ENCODE measurements around the gene PLEKHG5. TPM values are rescaled to one million over a fixed set of nuclear protein-coding genes. Genes with fewer than 3 reads are reported as not detected.

Gene PLEKHG5
- total RNA-seq, 1 donor = 11.2 TPM

- H3K4me3 ChIP-seq (ENCODE audit: low read depth, low read length) = no peak overlapping the region
- DNase-seq (ENCODE audit: low read depth) = no peak
- TF ChIP-seq, protein P1, sequence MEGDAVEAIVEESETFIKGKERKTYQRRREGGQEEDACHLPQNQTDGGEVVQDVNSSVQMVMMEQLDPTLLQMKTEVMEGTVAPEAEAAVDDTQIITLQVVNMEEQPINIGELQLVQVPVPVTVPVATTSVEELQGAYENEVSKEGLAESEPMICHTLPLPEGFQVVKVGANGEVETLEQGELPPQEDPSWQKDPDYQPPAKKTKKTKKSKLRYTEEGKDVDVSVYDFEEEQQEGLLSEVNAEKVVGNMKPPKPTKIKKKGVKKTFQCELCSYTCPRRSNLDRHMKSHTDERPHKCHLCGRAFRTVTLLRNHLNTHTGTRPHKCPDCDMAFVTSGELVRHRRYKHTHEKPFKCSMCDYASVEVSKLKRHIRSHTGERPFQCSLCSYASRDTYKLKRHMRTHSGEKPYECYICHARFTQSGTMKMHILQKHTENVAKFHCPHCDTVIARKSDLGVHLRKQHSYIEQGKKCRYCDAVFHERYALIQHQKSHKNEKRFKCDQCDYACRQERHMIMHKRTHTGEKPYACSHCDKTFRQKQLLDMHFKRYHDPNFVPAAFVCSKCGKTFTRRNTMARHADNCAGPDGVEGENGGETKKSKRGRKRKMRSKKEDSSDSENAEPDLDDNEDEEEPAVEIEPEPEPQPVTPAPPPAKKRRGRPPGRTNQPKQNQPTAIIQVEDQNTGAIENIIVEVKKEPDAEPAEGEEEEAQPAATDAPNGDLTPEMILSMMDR (IDR thresholded peaks at IDR 0.05; ENCODE audit: insufficient read depth, low read depth, low read length) = no peak
Measured at GRCh38 chr1:6473974-6474814, 17.3 kb downstream of the PLEKHG5 start.

- DNase-seq (ENCODE audit: low read depth) = no peak
- TF ChIP-seq, protein P1 (IDR thresholded peaks at IDR 0.05; ENCODE audit: insufficient read depth, low read depth, low read length) = no peak
Measured at GRCh38 chr1:6473156-6473555, 18.3 kb downstream of the PLEKHG5 start.

DNA sequence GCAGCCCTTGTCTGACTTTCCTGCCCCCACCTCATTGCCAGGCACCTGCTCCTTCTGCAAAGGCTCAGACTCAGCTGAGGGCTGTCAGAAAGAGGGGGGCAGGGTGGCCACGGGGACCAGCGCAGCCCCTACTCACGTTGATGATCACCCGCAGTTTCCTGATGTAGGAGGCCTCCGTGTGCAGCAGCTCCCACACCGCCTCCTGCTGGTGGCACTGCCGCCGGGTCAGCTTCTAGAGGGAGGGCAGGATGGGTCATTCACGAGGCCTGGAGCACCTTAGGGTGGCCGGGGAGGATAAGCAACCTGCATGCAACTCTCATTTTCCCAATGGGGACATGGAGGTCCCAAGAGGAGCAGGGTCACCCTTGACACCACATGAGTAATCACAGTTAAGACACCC is 19.1 kb downstream of the PLEKHG5 start:
- H3K4me3 ChIP-seq (ENCODE audit: low read depth, low read length) = no peak overlapping the region
- DNase-seq (ENCODE audit: low read depth) = no peak
- TF ChIP-seq, protein P1 (IDR thresholded peaks at IDR 0.05; ENCODE audit: insufficient read depth, low read depth, low read length) = no peak

More at GRCh38 chr1:6473156-6473555, 18.3 kb downstream of the PLEKHG5 start:
- H3K4me3 ChIP-seq (ENCODE audit: low read depth, low read length) = no peak overlapping the region

- no peak for DNase-seq (ENCODE audit: low read depth)
- H3K4me3 ChIP-seq (ENCODE audit: low read depth, low read length) = no peak overlapping the region
- TF ChIP-seq, protein P1 (IDR thresholded peaks at IDR 0.05; ENCODE audit: insufficient read depth, low read depth, low read length) = no peak
Measured at GRCh38 chr1:6471970-6472368, 19.5 kb downstream of the PLEKHG5 start.

- H3K4me3 ChIP-seq (ENCODE audit: low read depth, low read length) = no peak overlapping the region
- no peak for DNase-seq (ENCODE audit: low read depth)
- TF ChIP-seq, protein P1 (IDR thresholded peaks at IDR 0.05; ENCODE audit: insufficient read depth, low read depth, low read length) = no peak
Measured at GRCh38 chr1:6471086-6471969, 20.1 kb downstream of the PLEKHG5 start.

- DNase-seq (ENCODE audit: low read depth) = no peak
- TF ChIP-seq, protein P1 (IDR thresholded peaks at IDR 0.05; ENCODE audit: insufficient read depth, low read depth, low read length) = no peak
- H3K4me3 ChIP-seq (ENCODE audit: low read depth, low read length) = no peak overlapping the region
Measured at GRCh38 chr1:6470132-6471085, 21.1 kb downstream of the PLEKHG5 start.
